Loucy (cell line): ENCODE measurements around the gene ASTN2.

Source experiments
- EZH2phosphoT487 ChIP-seq: fragments of 200-600 bp; IDR thresholded peaks from 2 replicates; pipeline ENCODE4 v1.6.1; 2018; ENCODE audit warnings: antibody characterized with exemption, mild to moderate bottlenecking, moderate library complexity, borderline replicate concordance
- TF ChIP-seq, protein P1 (sequence below): fragments of 200-600 bp; sonication (generic); conservative IDR thresholded peaks from 2 replicates; pipeline ENCODE4 v1.5.1; 2014; ENCODE audit warnings: mild to moderate bottlenecking, antibody characterized with exemption, low read length

DNA sequence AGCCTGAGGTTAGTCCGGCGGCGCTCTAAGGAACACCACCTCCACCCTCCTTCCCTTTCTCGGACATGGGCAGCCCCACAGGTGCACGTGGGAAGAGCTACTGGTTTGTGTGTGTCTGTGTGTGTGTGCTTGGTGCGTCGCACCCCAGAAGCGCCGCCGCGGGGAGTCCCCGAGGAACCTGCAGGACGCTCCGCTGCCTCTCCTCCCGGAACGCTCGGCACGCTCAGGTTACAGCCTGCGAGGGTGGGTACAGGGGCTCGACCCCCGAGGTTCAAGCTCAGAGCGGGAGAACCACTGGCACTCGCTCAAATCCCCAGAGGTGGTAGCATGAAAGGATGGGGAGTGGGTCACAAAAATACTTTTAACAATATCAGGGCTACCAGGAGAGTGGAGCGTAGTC, 2.0 kb downstream of the ASTN2 start:
- TF ChIP-seq, protein P1, sequence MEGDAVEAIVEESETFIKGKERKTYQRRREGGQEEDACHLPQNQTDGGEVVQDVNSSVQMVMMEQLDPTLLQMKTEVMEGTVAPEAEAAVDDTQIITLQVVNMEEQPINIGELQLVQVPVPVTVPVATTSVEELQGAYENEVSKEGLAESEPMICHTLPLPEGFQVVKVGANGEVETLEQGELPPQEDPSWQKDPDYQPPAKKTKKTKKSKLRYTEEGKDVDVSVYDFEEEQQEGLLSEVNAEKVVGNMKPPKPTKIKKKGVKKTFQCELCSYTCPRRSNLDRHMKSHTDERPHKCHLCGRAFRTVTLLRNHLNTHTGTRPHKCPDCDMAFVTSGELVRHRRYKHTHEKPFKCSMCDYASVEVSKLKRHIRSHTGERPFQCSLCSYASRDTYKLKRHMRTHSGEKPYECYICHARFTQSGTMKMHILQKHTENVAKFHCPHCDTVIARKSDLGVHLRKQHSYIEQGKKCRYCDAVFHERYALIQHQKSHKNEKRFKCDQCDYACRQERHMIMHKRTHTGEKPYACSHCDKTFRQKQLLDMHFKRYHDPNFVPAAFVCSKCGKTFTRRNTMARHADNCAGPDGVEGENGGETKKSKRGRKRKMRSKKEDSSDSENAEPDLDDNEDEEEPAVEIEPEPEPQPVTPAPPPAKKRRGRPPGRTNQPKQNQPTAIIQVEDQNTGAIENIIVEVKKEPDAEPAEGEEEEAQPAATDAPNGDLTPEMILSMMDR: no peak
- TF ChIP-seq EZH2phosphoT487: no peak
